CD4-positive, alpha-beta T cell treated with Interleukin-17A for 1 hour (primary cell): Measurements from ENCODE around the gene PRIMA1.

Experiments used
- DNase-seq: peaks from one replicate; pipeline ENCODE4 v3.0.0-alpha.2; 2020

The PRIMA1 gene

DNA sequence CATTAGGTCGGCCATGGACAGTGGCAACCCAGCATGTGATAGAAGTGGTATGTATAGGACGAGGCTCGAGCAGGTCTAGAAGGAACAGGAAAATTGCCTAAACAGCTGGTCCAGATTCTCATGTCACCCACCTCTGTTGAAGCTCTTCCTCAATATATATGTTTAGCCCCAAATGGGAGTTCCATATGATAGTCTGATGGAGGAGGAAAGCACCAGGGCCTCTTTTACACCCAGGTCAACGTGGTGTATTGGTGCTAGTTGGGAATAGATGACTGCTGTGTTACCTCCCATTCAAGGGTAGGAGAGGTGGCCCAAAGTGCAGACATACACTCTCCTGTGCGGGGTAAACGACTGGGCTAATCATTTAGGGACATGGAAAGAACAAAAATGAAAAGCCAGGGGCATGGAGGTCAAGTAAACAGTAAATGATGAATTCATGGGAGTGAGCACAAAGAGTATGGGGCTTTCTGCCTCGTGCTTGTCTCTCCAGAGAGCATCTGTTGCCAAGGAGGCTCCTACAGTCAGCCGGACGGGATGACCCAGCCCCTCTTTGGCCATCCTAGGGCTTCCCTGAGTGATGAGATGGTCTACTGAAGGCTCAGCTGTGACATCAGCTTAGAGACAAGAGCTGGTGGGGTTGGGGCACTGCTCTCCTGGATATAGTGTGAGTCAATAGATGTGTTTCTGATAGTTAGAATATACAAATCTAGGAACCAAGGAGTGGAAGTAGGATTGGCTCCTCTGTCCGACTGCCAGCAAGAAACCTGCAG lies 5.5 kb upstream of the PRIMA1 start:
- no peak for DNase-seq

- no peak for DNase-seq
Measured at GRCh38 chr14:93792391-93792790, 4.1 kb upstream of the PRIMA1 start.

GRCh38 chr14:93790966-93791365 lies 2.7 kb upstream of the PRIMA1 start:
- no peak for DNase-seq

- no peak for DNase-seq
Measured at GRCh38 chr14:93789228-93790130, 1.2 kb upstream of the PRIMA1 start.

- DNase-seq = no peak
Measured at GRCh38 chr14:93788543-93789227, 400 bp upstream of the PRIMA1 start.

DNA sequence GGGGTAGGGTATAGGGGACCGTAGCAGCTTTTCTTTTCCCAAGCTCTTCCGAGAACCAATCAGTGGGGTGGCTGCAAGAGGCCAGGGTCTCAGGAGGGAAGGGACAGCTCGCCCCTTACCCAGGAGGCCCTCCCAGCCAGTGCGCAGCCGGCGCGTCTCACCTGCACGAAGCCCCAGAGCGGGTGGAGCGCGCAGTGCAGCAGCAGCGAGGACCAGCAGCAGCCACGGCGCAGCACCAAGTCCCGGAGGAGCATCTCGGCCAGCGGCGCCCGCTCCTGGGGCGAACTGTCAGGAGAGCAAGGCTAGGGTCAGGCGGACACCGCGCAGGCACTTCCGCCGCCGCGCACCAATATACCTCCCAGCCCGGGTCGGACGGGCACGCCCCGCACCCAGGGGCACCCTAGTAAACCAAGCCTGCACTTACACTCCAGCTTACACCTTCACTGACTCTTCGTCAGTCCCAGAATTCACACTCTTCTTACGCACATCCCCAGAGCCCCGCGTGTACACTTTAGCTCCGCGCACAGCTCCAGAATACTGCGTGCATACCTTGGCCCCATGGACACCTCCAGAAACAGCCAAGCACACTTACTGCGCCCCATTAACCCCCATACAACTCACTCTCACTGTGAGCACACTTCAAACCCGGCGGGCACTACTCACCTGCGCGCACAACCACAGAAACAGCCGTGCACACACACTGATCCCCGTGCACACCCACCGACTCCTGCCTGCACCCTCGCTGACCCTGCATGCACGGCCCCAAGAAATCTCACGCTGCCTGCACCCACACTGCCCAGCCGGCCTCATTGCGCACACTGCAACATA lies 606 bp downstream of the PRIMA1 start:
- DNase-seq = no peak

DNA sequence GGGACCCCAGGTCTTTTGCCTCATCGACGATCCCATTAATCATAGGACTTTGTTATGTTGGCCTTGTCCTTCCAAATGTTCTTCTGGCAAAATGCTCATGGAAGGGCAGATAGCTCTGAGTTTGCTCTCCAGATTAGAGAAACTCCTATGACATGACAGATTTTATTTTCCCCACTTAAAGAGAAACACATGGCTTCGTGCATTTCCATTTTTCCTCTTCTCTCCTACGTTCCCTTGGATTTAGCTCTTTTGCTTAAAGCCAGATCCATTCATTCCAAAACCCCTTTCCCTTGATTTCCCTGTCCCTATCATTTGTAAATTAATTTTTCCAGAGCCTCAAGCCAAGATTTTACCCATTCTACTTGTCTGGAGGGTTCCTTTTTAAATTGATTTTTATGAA lies 2.9 kb downstream of the PRIMA1 start:
- no peak for DNase-seq

DNA sequence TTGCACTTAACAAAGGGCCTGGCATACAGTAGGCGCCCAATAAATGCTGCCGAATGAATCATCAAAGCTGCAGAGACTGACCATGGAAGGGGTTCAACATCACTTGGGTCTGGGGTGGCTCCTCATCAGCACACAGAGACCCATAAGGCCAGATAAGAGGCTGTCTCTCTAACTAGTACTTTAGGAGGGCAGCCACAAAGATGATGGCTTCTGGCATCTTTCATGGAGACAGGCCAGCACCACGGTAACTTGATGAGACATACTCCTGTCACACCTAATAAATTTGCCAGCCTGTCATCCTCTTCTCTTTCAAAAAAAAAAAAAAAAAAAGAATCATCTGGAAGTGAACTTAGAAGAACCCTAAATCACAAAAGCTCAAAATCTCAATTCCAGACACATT lies 3.4 kb downstream of the PRIMA1 start:
- no peak for DNase-seq

GRCh38 chr14:93780813-93781400 lies 7.4 kb downstream of the PRIMA1 start:
- DNase-seq = no peak

GRCh38 chr14:93778856-93779629 lies 9.2 kb downstream of the PRIMA1 start:
- DNase-seq = no peak

DNA sequence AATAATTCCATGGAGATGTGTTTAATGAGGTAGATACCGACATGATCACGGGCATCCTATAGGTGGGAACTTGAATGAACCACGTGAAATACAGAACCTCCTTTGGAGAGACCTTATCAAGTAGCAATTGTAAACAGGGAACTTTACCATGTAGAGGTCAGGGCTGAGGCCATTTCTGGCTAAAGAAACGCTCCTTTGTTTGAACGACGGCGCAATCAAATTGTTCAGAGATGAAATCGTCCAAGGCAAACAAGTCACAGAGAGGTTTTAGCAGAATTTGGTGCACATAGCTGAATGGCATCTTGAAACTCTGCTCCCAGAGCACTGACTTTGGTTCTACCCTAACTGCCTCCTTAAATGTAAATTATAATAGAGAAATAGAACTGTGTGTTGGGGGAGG lies 9.8 kb downstream of the PRIMA1 start:
- no peak for DNase-seq

- DNase-seq = no peak
Measured at GRCh38 chr14:93775744-93776143, 12.5 kb downstream of the PRIMA1 start.

DNA sequence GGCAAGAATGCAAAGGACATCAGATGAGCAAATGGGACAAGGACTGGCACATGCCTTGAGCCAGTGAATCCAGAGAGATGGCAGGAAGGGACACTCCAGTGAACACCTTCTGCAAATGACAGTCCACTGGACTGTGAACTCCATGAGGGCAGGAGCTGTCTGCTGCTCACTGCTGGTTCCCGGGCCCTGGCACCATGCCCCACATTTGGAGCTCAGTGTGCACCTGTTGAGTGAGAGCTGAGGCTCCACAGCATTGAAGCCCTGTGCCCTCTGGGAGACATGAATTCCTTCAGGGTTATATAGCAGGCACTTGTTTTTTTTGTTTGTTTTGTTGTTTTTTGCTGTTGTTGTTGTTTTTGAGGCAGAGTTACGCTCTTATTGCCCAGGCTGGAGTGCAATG lies 13.1 kb downstream of the PRIMA1 start:
- DNase-seq = no peak

- no peak for DNase-seq
Measured at GRCh38 chr14:93772263-93772662, 16.0 kb downstream of the PRIMA1 start.

GRCh38 chr14:93765970-93766369 lies 22.3 kb downstream of the PRIMA1 start:
- DNase-seq = no peak

DNA sequence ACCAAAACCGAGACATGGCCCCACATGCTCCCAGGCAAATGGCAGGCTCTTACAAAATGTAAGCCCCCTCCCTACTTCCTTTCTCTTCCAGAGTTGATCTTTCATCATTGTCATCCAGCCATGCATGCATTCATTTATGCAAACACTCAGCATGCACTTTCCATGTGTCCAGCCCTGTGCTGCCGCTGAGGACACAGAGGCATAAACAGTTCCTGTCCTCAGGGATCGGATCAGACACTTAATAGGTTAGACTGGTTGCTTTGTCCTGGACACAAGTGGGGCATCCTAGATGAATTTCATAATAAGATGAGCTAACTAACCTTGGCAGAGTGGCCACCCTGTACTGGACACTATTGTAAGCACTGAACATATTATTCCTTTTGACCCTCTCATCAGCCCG lies 23.1 kb downstream of the PRIMA1 start:
- DNase-seq = no peak

GRCh38 chr14:93764211-93764659 lies 24.1 kb downstream of the PRIMA1 start:
- no peak for DNase-seq

GRCh38 chr14:93759719-93760307 lies 28.5 kb downstream of the PRIMA1 start:
- no peak for DNase-seq

DNA sequence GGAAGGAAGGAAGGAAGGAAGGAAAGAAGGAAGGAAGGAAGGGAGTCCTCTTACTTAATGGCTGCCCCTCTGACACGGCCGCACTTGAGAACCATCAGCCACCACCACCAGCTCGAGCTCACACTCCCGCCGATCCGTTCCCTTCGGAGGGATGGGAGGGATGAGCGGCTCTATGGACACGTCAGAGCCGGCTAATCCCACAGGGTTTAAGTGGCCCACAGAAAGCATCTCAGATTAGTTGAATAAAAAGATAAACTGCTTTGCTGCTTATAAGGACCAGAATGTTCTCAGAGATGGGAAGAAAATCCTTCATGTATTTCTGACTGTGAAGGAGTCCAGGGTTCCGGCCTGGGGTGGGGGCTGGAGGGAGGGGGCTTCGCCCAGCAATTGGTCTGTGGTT lies 31.1 kb downstream of the PRIMA1 start:
- no peak for DNase-seq

DNA sequence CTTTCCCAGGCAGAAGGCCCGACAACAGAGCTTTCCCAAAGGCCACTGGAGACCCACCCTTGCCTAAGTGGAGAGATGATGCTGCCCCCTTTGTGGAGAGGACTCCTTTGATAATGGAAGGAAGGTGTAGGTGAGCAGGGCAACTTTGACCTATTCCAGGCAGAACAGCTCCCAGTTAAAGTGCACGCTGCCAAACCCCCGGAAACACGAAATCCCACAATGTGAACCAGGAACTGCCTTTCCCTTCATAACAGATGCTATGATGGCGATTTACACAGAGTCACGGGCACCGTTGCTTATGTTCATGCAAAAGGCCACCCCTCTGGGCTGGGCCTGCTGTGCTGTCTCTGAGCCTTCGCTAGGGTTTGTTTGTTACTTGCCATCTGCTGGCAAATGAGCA lies 34.6 kb downstream of the PRIMA1 start:
- DNase-seq = no peak

- no peak for DNase-seq
Measured at GRCh38 chr14:93752980-93753561, 35.2 kb downstream of the PRIMA1 start.
